Measurements from ENCODE around the gene CCDC148.

DNA sequence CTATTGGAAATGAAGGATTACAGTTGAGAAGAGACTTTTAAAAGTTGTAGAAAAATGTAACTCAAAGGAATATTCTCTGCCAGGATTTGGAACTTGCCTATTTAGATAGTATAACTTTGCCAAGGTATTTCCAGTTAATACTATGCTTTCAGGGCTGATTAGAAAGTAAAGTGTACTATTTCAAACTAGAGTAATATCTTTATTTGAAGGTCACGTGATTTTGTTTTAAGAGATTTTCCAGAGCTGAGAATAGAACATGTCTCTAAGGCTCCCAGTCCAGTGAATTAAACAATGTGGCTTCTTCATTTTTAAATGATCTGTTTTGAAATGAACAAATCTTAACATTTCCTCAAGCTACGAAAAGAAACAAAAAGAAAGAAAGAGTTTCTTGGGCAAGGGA lies 53.9 kb downstream of the CCDC148 start:
- TF ChIP-seq, protein P1, sequence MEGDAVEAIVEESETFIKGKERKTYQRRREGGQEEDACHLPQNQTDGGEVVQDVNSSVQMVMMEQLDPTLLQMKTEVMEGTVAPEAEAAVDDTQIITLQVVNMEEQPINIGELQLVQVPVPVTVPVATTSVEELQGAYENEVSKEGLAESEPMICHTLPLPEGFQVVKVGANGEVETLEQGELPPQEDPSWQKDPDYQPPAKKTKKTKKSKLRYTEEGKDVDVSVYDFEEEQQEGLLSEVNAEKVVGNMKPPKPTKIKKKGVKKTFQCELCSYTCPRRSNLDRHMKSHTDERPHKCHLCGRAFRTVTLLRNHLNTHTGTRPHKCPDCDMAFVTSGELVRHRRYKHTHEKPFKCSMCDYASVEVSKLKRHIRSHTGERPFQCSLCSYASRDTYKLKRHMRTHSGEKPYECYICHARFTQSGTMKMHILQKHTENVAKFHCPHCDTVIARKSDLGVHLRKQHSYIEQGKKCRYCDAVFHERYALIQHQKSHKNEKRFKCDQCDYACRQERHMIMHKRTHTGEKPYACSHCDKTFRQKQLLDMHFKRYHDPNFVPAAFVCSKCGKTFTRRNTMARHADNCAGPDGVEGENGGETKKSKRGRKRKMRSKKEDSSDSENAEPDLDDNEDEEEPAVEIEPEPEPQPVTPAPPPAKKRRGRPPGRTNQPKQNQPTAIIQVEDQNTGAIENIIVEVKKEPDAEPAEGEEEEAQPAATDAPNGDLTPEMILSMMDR (IDR thresholded peaks at IDR 0.05): no peak
- no peak for TF ChIP-seq POLR2A (IDR thresholded peaks at IDR 0.05)
